ENCODE measurements around the gene OTOP1. TPM values are rescaled to one million over a fixed set of nuclear protein-coding genes. Genes with fewer than 3 reads are reported as not detected.
"Not testable (repeated sequence)": the region's sequence is repeated elsewhere in the genome, so short reads cannot be mapped to it uniquely, and the experiment has no call there.

Gene OTOP1
- total RNA-seq, 2 experiments from 2014 or later: not detected

- CTCF ChIA-PET: no interaction called here
Observed at GRCh38 chr4:4254666-4255065, 27.9 kb upstream of the OTOP1 start.

DNA sequence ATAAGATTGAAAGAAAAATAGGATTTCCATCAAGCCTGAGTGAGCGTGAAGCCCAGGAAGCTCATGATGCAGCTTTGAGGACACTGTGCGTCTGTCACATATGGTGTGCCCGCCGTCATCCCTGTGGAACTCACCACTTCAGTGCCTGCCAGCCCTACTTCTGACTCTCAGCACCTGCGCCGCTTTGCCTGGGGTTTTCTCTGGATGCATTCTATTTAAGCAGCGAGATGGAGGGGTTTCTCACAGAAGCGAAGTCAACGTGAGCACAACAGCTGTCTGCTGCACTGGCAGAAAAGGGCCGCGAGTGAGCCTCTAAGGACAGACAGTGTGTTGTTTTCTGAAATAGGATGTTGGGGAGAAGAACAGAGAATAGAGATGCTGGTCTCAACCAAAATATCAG is 27.5 kb upstream of the OTOP1 start:
- no peaks in the 10 kb centered on the region for H3K4me1 Mint-ChIP-seq (ENCODE audit: low read depth)
- POLR2A ChIA-PET: no interaction called here
- CTCF ChIA-PET: no interaction called here
- Histone ChIP-seq H3K4me3 (ENCODE audit: low read length) (no peak overlapping the region), H3K27me3 (ENCODE audit: control insufficient read depth in 1 of 2, insufficient read depth in 2 of 2, low read length in 2 of 2) (no peaks in the 10 kb centered on the region), H3K27ac (ENCODE audit: low read depth in 1 of 2, low read length in 2 of 2) (no peak overlapping the region), H3K4me1 (ENCODE audit: insufficient read depth, low read length) (peaks cover 4% of the 10 kb centered on the region), H3K36me3 (ENCODE audit: insufficient read depth, low read length) (no peaks in the 10 kb centered on the region), H3K9me3 (ENCODE audit: control insufficient read depth in 1 of 2, insufficient read depth in 1 of 2, low read length in 2 of 2) (no peaks in the 10 kb centered on the region)
- H3K9me3 Mint-ChIP-seq: no peaks in the 10 kb centered on the region
- DNase-seq (no peak), ATAC-seq (ENCODE audit: poor library complexity) (no peak)
- H3K36me3 Mint-ChIP-seq (ENCODE audit: low read depth): no peaks in the 10 kb centered on the region
- H3K27me3 Mint-ChIP-seq: peaks cover 8% of the 10 kb centered on the region
- intact Hi-C loops (cut with DNase I, micrococcal nuclease): no loop called here
- no peak for TF ChIP-seq CTCF (IDR thresholded peaks at IDR 0.05)
- no peak overlapping the region for H3K27ac Mint-ChIP-seq
- no peak overlapping the region for H3K4me3 Mint-ChIP-seq

More at GRCh38 chr4:4254666-4255065, 27.9 kb upstream of the OTOP1 start:
- H3K27ac ChIP-seq (ENCODE audit: low read depth in 1 of 2, low read length in 2 of 2): no peak overlapping the region
- no peaks in the 10 kb centered on the region for H3K36me3 Mint-ChIP-seq (ENCODE audit: low read depth)
- no peaks in the 10 kb centered on the region for H3K9me3 ChIP-seq (ENCODE audit: control insufficient read depth in 1 of 2, insufficient read depth in 1 of 2, low read length in 2 of 2)
- H3K9me3 Mint-ChIP-seq: no peaks in the 10 kb centered on the region
- peaks cover 8% of the 10 kb centered on the region for H3K27me3 Mint-ChIP-seq
- no peak overlapping the region for H3K27ac Mint-ChIP-seq
- no peak for DNase-seq
- H3K36me3 ChIP-seq (ENCODE audit: insufficient read depth, low read length): no peaks in the 10 kb centered on the region
- peaks cover 4% of the 10 kb centered on the region for H3K4me1 ChIP-seq (ENCODE audit: insufficient read depth, low read length)
- H3K4me1 Mint-ChIP-seq (ENCODE audit: low read depth): no peaks in the 10 kb centered on the region
- H3K4me3 Mint-ChIP-seq: no peak overlapping the region
- no peaks in the 10 kb centered on the region for H3K27me3 ChIP-seq (ENCODE audit: control insufficient read depth in 1 of 2, insufficient read depth in 2 of 2, low read length in 2 of 2)
- ATAC-seq (ENCODE audit: poor library complexity): no peak
- POLR2A ChIA-PET: no interaction called here
- intact Hi-C loops (cut with DNase I, micrococcal nuclease): loop anchor here in 1 of 2 experiments (5.0 kb wide), 1 partner anchor 1558 kb away; no protein-coding TSS in a partner anchor
- H3K4me3 ChIP-seq (ENCODE audit: low read length): no peak overlapping the region
- TF ChIP-seq CTCF (IDR thresholded peaks at IDR 0.05): no peak

DNA sequence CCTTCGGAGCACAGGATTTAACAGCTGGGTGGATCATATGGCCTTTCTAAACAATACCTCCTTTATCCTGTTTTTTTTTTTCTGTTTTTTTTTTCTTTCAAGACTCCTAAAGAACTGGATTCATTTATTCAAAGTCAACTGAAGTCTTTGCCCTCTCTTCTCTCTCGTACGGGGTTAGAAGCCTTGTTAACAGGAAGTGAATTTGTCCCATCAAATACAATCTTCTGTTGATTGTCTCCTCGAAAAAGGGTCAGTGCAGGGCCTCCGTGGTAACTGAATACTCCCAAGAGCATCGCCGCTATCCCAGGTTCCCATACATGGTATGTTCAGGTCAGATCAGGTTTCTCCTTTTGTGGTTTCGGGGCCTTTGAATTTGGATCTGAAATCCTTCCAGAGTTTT is 23.1 kb upstream of the OTOP1 start:
- ChIA-PET CTCF (interaction anchor here (2.7 kb wide), 1 partner anchor 10 kb away, joined by 11 read pairs; no protein-coding TSS in a partner anchor), POLR2A (no interaction called here)
- no peak for DNase-seq
- H3K27me3 Mint-ChIP-seq: peaks cover 5% of the 10 kb centered on the region
- H3K4me3 Mint-ChIP-seq: peak overlapping the region; percentile 70
- H3K27ac ChIP-seq (ENCODE audit: low read depth in 1 of 2, low read length in 2 of 2): no peak overlapping the region
- intact Hi-C loops (cut with DNase I, micrococcal nuclease): loop anchor here (5.0 kb wide), 3 partner anchors 42 to 293 kb away; partner anchors contain the start of genes LYAR (in 1 of the 2), STX18 (in 1 of the 2) and ZBTB49 (in 1 of the 2)
- H3K9me3 Mint-ChIP-seq: no peaks in the 10 kb centered on the region
- no peak overlapping the region for H3K27ac Mint-ChIP-seq
- H3K9me3 ChIP-seq (ENCODE audit: control insufficient read depth in 1 of 2, insufficient read depth in 1 of 2, low read length in 2 of 2): no peaks in the 10 kb centered on the region
- H3K4me1 Mint-ChIP-seq (ENCODE audit: low read depth): peaks cover 32% of the 10 kb centered on the region
- no peaks in the 10 kb centered on the region for H3K27me3 ChIP-seq (ENCODE audit: control insufficient read depth in 1 of 2, insufficient read depth in 2 of 2, low read length in 2 of 2)
- TF ChIP-seq CTCF (IDR thresholded peaks at IDR 0.05): no peak
- peaks cover 6% of the 10 kb centered on the region for H3K36me3 ChIP-seq (ENCODE audit: insufficient read depth, low read length)
- peaks cover 28% of the 10 kb centered on the region for H3K36me3 Mint-ChIP-seq (ENCODE audit: low read depth)
- H3K4me1 ChIP-seq (ENCODE audit: insufficient read depth, low read length): peaks cover 21% of the 10 kb centered on the region
- no peak overlapping the region for H3K4me3 ChIP-seq (ENCODE audit: low read length)
- no peak for ATAC-seq (ENCODE audit: poor library complexity)

DNA sequence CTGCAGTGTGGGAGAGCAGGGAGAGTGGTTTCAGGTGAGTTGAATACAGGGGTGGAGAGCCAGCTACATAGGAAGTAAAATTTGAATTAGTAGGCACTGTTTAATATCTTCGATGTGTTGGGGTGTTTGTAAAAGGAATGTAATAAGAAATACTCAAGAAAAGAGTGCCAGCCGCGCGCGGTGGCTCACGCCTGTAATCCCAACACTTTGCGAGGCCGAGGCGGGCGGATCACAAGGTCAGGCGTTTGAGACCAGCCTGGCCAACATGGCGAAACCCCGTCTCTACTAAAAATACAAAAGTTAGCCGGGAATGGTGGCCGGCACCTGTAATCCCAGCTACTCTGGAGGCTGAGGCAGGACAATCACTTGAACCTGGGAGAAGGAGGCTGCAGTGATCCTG is 22.6 kb upstream of the OTOP1 start:
- peak overlapping the region; percentile 99 for H3K27ac Mint-ChIP-seq

More for the DNA sequence above, 22.6 kb upstream of the OTOP1 start:
- ChIA-PET CTCF (interaction anchor here (2.7 kb wide), 1 partner anchor 11 kb away, joined by 11 read pairs; no protein-coding TSS in a partner anchor), POLR2A (interaction anchor here (2.4 to 2.5 kb wide), 2 partner anchors 93 to 293 kb away, joined by 10 to 12 read pairs; partner anchors contain the start of gene STX18)
- peaks cover 33% of the 10 kb centered on the region for H3K4me1 Mint-ChIP-seq (ENCODE audit: low read depth)
- not testable (repeated sequence) for H3K9me3 ChIP-seq (ENCODE audit: control insufficient read depth in 1 of 2, insufficient read depth in 1 of 2, low read length in 2 of 2); H3K4me3 ChIP-seq (ENCODE audit: low read length); ATAC-seq (ENCODE audit: poor library complexity); H3K27me3 ChIP-seq (ENCODE audit: control insufficient read depth in 1 of 2, insufficient read depth in 2 of 2, low read length in 2 of 2); DNase-seq; H3K27ac ChIP-seq (ENCODE audit: low read depth in 1 of 2, low read length in 2 of 2); H3K27me3 Mint-ChIP-seq; H3K9me3 Mint-ChIP-seq
- peaks cover 11% of the 10 kb centered on the region for H3K36me3 ChIP-seq (ENCODE audit: insufficient read depth, low read length)
- H3K4me3 Mint-ChIP-seq: peak overlapping the region; percentile 89
- peaks cover 33% of the 10 kb centered on the region for H3K36me3 Mint-ChIP-seq (ENCODE audit: low read depth)
- intact Hi-C loops (cut with DNase I, micrococcal nuclease): loop anchor here (5.0 kb wide), 3 partner anchors 43 to 293 kb away; partner anchors contain the start of genes LYAR (in 1 of the 2), STX18 (in 1 of the 2) and ZBTB49 (in 1 of the 2)
- peaks cover 21% of the 10 kb centered on the region for H3K4me1 ChIP-seq (ENCODE audit: insufficient read depth, low read length)
